MM.1S (cell line): Measurements from ENCODE around the gene TOR1AIP1.

Experiments
- DNase-seq: peaks from one replicate; pipeline ENCODE4 v3.0.0-alpha.2; 2015
- H2AFZ ChIP-seq: fragments of 300-600 bp; sonication (generic); 2 replicates; pipeline ENCODE4 v1.6.0; 2016; ENCODE audit warnings: antibody characterized with exemption, low read length
- H3F3A ChIP-seq: fragments of 300-600 bp; sonication (generic); 2 replicates; pipeline ENCODE4 v1.6.1; 2016; ENCODE audit warnings: mild to moderate bottlenecking, antibody characterized with exemption, low read length, moderate library complexity, mixed read lengths; ENCODE audit not compliant: insufficient read depth
- H3K27ac ChIP-seq: fragments of 300-600 bp; sonication (generic); 2 replicates; pipeline ENCODE4 v1.5.1; 2016; ENCODE audit warnings: mild to moderate bottlenecking, low read length
- H3K27me3 ChIP-seq: fragments of 300-600 bp; sonication (generic); replicated peaks from 2 replicates; pipeline ENCODE4 v1.6.0; 2016; ENCODE audit warnings: low read length; ENCODE audit not compliant: insufficient read depth
- H3K36me3 ChIP-seq: fragments of 300-600 bp; sonication (generic); replicated peaks from 2 replicates; pipeline ENCODE4 v1.6.1; 2016; ENCODE audit warnings: mild to moderate bottlenecking, low read length, mixed read lengths; ENCODE audit not compliant: insufficient read depth
- H3K4me1 ChIP-seq: fragments of 300-600 bp; sonication (generic); 2 replicates; pipeline ENCODE4 v1.6.1; 2016; ENCODE audit warnings: low read length, mixed read lengths
- H3K4me2 ChIP-seq: fragments of 300-600 bp; sonication (generic); 2 replicates; pipeline ENCODE4 v1.6.0; 2016; ENCODE audit warnings: low read depth, low read length
- H3K4me3 ChIP-seq: fragments of 300-600 bp; sonication (generic); 2 replicates; pipeline ENCODE4 v1.5.1; 2016; ENCODE audit warnings: low read length, mixed read lengths
- H3K79me2 ChIP-seq: fragments of 300-600 bp; sonication (generic); 2 replicates; pipeline ENCODE4 v1.6.1; 2016; ENCODE audit warnings: mixed run types, low read length, mixed read lengths
- H3K9ac ChIP-seq: fragments of 300-600 bp; sonication (generic); 2 replicates; pipeline ENCODE4 v1.6.1; 2016; ENCODE audit warnings: low read length, mixed read lengths
- H3K9me2 ChIP-seq: fragments of 300-600 bp; sonication (generic); replicated peaks from 2 replicates; pipeline ENCODE4 v1.6.1; 2016; ENCODE audit warnings: mild to moderate bottlenecking, low read length, mixed read lengths; ENCODE audit not compliant: insufficient read depth
- H3K9me3 ChIP-seq: fragments of 300-600 bp; sonication (generic); replicated peaks from 2 replicates; pipeline ENCODE4 v1.6.1; 2016; ENCODE audit warnings: mild to moderate bottlenecking, low read length, mixed read lengths; ENCODE audit not compliant: insufficient read depth
- H4K20me1 ChIP-seq: fragments of 300-600 bp; sonication (generic); 2 replicates; pipeline ENCODE4 v1.6.1; 2016; ENCODE audit warnings: mild to moderate bottlenecking, low read length, moderate library complexity, mixed read lengths; ENCODE audit not compliant: insufficient read depth
- EZH2 ChIP-seq: fragments of 300-600 bp; sonication (generic); optimal IDR thresholded peaks from 2 replicates; pipeline ENCODE3; 2017; ENCODE audit warnings: low read depth, mild to moderate bottlenecking, antibody characterized with exemption, low read length, mixed read lengths
- EZH2phosphoT487 ChIP-seq: fragments of 300-600 bp; sonication (generic); IDR thresholded peaks from 2 replicates; pipeline ENCODE4 v1.6.1; 2018; ENCODE audit warnings: antibody characterized with exemption, low read length
- TF ChIP-seq, protein P1 (sequence below): fragments of 300-600 bp; sonication (generic); IDR thresholded peaks from 2 replicates; pipeline ENCODE4 v1.5.1; 2016; ENCODE audit warnings: antibody characterized with exemption, low read length, mixed read lengths

The TOR1AIP1 gene

DNA sequence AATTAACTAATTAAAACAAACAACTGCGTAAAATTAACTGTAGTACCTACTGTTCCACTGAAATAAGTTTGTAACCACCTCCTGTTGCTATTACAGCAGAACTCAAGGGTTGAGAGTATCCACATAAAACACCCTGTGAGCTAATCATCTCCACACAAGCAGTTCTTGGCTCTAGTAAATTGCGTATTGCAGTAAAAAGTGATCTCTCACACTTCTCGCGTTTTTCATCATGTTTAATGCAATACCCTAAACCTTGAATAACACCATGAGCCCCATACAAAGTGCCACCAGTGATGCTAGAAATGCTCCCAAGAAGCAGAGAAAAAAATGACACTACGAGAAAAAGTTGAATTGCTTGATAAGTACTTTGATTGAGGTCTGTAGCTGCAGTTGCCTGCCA, 43.2 kb downstream of the TOR1AIP1 start:
- TF ChIP-seq, protein P1, sequence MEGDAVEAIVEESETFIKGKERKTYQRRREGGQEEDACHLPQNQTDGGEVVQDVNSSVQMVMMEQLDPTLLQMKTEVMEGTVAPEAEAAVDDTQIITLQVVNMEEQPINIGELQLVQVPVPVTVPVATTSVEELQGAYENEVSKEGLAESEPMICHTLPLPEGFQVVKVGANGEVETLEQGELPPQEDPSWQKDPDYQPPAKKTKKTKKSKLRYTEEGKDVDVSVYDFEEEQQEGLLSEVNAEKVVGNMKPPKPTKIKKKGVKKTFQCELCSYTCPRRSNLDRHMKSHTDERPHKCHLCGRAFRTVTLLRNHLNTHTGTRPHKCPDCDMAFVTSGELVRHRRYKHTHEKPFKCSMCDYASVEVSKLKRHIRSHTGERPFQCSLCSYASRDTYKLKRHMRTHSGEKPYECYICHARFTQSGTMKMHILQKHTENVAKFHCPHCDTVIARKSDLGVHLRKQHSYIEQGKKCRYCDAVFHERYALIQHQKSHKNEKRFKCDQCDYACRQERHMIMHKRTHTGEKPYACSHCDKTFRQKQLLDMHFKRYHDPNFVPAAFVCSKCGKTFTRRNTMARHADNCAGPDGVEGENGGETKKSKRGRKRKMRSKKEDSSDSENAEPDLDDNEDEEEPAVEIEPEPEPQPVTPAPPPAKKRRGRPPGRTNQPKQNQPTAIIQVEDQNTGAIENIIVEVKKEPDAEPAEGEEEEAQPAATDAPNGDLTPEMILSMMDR = no peak
- TF ChIP-seq EZH2 (no peak), EZH2phosphoT487 (no peak)
- Histone ChIP-seq H3F3A (no peaks in the 10 kb centered on the region), H3K4me1 (no peaks in the 10 kb centered on the region), H4K20me1 (no peaks in the 10 kb centered on the region), H3K79me2 (no peaks in the 10 kb centered on the region), H3K27me3 (no peaks in the 10 kb centered on the region), H3K9ac (no peak overlapping the region), H3K4me3 (no peak overlapping the region), H3K9me3 (no peaks in the 10 kb centered on the region), H3K36me3 (no peaks in the 10 kb centered on the region), H3K4me2 (no peak overlapping the region), H3K27ac (no peak overlapping the region), H3K9me2 (no peaks in the 10 kb centered on the region), H2AFZ (no peak overlapping the region)
- no peak for DNase-seq

DNA sequence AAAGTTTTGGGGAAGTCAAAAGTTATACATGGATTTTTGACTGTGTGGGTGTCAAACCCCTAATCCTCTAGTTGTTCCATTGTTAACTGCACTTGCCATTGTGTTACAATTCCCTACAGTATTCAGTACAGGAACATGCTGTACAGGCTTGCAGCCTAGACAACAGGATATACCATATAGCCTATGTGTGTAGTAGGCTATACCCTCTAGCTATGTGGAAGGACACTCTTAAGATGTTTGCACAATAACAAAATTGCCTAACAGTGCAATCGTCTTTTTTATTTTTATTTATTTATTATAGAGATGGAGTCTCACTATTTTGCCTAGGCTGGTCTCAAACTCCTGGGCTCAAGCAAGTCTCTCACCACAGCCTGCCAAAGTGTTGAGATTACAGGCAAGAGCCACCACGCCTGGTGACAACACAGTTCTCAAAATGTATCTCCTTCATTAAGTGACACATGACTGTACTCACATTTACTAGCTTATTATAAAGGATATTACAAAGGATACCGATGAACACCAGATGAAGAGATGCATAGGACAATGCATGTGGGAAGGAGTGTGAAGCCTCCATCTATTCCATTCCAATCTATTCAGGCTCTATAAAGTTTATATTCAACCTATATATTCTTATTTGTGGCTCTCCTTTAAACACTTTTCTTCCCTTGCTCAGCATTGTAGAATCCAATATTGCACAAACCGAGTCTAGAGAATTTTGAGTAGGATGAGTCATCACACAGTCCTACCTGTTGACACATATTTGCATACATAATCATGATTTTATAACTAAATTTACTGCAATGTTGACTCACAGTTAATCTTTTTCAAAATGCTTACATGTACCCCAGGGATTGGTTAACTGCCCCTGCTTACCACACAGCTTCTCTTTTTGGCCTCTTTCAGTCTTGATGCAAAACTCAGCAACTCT, 44.1 kb downstream of the TOR1AIP1 start:
- Histone ChIP-seq H2AFZ (no peak overlapping the region), H3F3A (no peaks in the 10 kb centered on the region), H3K9me3 (no peaks in the 10 kb centered on the region), H3K36me3 (no peaks in the 10 kb centered on the region), H3K4me1 (no peaks in the 10 kb centered on the region), H4K20me1 (no peaks in the 10 kb centered on the region), H3K9me2 (no peaks in the 10 kb centered on the region), H3K9ac (no peak overlapping the region), H3K27me3 (no peaks in the 10 kb centered on the region), H3K79me2 (no peaks in the 10 kb centered on the region), H3K27ac (no peak overlapping the region), H3K4me2 (no peak overlapping the region), H3K4me3 (no peak overlapping the region)
- DNase-seq = no peak
- TF ChIP-seq EZH2phosphoT487 (no peak), EZH2 (no peak)
- TF ChIP-seq, protein P1 = no peak

GRCh38 chr1:179926850-179927205, 44.7 kb downstream of the TOR1AIP1 start:
- Histone ChIP-seq H3K9me2 (no peaks in the 10 kb centered on the region), H4K20me1 (no peaks in the 10 kb centered on the region), H3K9me3 (no peaks in the 10 kb centered on the region), H3K27ac (no peak overlapping the region), H3K4me1 (no peaks in the 10 kb centered on the region), H3K9ac (no peak overlapping the region), H2AFZ (no peak overlapping the region), H3K36me3 (no peaks in the 10 kb centered on the region), H3K27me3 (no peaks in the 10 kb centered on the region), H3K4me2 (no peak overlapping the region), H3K4me3 (no peak overlapping the region), H3F3A (no peaks in the 10 kb centered on the region), H3K79me2 (no peaks in the 10 kb centered on the region)
- TF ChIP-seq EZH2 = no peak
- TF ChIP-seq EZH2phosphoT487 = no peak
- TF ChIP-seq, protein P1 = no peak
- DNase-seq = no peak
